Activated CD8-positive, alpha-beta T cell treated with anti-CD3 and anti-CD28 coated beads for 36 hours (primary cell): ENCODE measurements around the gene PKIG. TPM values are rescaled to one million over a fixed set of nuclear protein-coding genes. Genes with fewer than 3 reads are reported as not detected.

Experiments used
- ATAC-seq: fragments of 200-7000 bp; cut with Tn5 transposase; one replicate; pipeline ENCODE4 v1.10.0; 2021; ENCODE audit warnings: mild to moderate bottlenecking, moderate library complexity
- CTCF ChIA-PET: fragments of 350-600 bp; sonication (Branson Sonifier 250); formaldehyde crosslinking; loops from one replicate; lab custom pipeline; 2021; ENCODE audit warnings: antibody characterized with exemption; lab: Charles Lee
- POLR2A ChIA-PET: fragments of 350-600 bp; sonication (Branson Sonifier 250); formaldehyde crosslinking; loops from one replicate; lab custom pipeline; 2021; ENCODE audit warnings: antibody characterized with exemption; lab: Charles Lee
- DNase-seq: peaks from one replicate; pipeline ENCODE4 v3.0.0-alpha.2; 2020
- H3K27ac Mint-ChIP-seq: one replicate; pipeline ENCODE4 v1.8.0; 2021; ENCODE audit warnings: mild to moderate bottlenecking, mixed read lengths
- H3K27me3 Mint-ChIP-seq: one replicate; pipeline ENCODE4 v1.8.0; 2021; ENCODE audit warnings: mixed read lengths
- H3K36me3 Mint-ChIP-seq: one replicate; pipeline ENCODE4 v1.8.0; 2021; ENCODE audit warnings: low read depth, mixed read lengths
- H3K4me1 Mint-ChIP-seq: one replicate; pipeline ENCODE4 v1.8.0; 2021; ENCODE audit warnings: low read depth, mixed read lengths
- H3K4me3 Mint-ChIP-seq: one replicate; pipeline ENCODE4 v1.8.0; 2021; ENCODE audit warnings: mild to moderate bottlenecking, moderate library complexity, mixed read lengths
- H3K9me3 Mint-ChIP-seq: one replicate; pipeline ENCODE4 v1.8.0; 2021; ENCODE audit warnings: mixed read lengths
- intact Hi-C: fragments of 100-400 bp; cut with micrococcal nuclease; formaldehyde crosslinking; loops from one replicate; pipeline ENCODE4 v1.10.0; 2022
- total RNA-seq, 2 experiments: library from RNA; stranded (reverse); gene quantifications; one replicate each; pipeline ENCODE4 v1.2.3, GENCODE V29; 2021
- TF ChIP-seq, protein P1 (sequence below): fragments of 200-600 bp; IDR thresholded peaks from one replicate; pipeline ENCODE4 v1.8.0; 2022; ENCODE audit warnings: antibody characterized with exemption, mild to moderate bottlenecking

The PKIG gene
- total RNA-seq, 2 experiments from 2014 or later, result 4.8 TPM

DNA sequence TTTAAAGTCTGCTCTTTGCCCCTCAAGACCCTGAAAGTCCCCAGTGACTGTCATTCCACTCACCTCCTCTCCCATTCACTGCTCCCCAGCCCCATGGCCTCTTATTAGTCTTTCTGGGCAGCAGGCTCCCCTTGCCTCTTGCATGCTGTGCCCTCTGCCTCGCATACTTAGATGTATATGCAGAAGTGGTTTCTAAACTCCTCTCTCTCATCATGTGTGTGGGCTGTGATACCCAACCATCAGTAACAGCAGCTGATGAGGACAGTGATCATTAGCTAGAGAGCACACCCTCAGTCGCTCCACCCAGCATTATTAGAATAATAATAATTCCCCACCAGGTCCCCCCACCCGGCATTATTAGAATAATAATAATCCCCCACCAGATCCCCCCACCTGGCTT, 14.5 kb downstream of the PKIG start:
- ATAC-seq (no peak), DNase-seq (no peak)
- ChIA-PET CTCF (interaction anchor here (2.0 to 2.6 kb wide), 2 partner anchors 12 to 22 kb away, joined by 7 to 28 read pairs; no protein-coding TSS in a partner anchor), POLR2A (interaction anchor here (1.2 kb wide), 1 partner anchor 21 kb away, joined by 3 read pairs; no protein-coding TSS in a partner anchor)
- H3K4me3 Mint-ChIP-seq, result no peak overlapping the region
- H3K4me1 Mint-ChIP-seq, result peaks cover 15% of the 10 kb centered on the region
- intact Hi-C loops, result no loop called here
- no peaks in the 10 kb centered on the region for H3K27me3 Mint-ChIP-seq
- no peak overlapping the region for H3K27ac Mint-ChIP-seq
- TF ChIP-seq, protein P1, sequence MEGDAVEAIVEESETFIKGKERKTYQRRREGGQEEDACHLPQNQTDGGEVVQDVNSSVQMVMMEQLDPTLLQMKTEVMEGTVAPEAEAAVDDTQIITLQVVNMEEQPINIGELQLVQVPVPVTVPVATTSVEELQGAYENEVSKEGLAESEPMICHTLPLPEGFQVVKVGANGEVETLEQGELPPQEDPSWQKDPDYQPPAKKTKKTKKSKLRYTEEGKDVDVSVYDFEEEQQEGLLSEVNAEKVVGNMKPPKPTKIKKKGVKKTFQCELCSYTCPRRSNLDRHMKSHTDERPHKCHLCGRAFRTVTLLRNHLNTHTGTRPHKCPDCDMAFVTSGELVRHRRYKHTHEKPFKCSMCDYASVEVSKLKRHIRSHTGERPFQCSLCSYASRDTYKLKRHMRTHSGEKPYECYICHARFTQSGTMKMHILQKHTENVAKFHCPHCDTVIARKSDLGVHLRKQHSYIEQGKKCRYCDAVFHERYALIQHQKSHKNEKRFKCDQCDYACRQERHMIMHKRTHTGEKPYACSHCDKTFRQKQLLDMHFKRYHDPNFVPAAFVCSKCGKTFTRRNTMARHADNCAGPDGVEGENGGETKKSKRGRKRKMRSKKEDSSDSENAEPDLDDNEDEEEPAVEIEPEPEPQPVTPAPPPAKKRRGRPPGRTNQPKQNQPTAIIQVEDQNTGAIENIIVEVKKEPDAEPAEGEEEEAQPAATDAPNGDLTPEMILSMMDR, result no peak
- no peaks in the 10 kb centered on the region for H3K9me3 Mint-ChIP-seq
- H3K36me3 Mint-ChIP-seq, result no peaks in the 10 kb centered on the region

DNA sequence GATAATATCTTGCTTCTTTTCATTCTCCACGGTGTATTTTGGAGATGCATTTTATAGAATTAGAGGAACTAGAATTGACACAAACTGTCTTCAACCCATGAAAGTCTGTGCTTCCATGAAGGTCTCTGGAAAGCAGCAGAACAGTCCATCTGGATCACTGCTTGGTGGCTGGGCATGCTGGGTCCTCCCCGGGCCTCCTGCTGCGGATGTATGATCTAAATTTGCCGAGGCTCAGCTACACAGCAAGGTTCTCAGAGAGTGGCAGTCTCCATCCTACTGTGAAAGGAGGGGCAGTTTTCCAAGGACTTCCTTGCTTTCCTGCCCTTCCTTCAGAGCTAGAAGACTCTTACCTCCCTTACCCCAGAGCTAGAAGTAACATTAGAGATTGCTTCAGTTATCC, 15.1 kb downstream of the PKIG start:
- Mint-ChIP-seq H3K27ac (no peak overlapping the region), H3K9me3 (no peaks in the 10 kb centered on the region), H3K27me3 (no peaks in the 10 kb centered on the region), H3K4me3 (no peak overlapping the region), H3K4me1 (peaks cover 15% of the 10 kb centered on the region), H3K36me3 (no peaks in the 10 kb centered on the region)
- ATAC-seq (no peak), DNase-seq (no peak)
- intact Hi-C loops, result no loop called here
- TF ChIP-seq, protein P1, result no peak
- CTCF ChIA-PET, result interaction anchor here (0.9 to 2.6 kb wide), 5 partner anchors 11 to 380 kb away, joined by 3 to 28 read pairs (median 9); no protein-coding TSS in a partner anchor
- POLR2A ChIA-PET, result interaction anchor here (0.6 to 1.2 kb wide), 2 partner anchors 22 to 878 kb away, joined by 3 to 4 read pairs; no protein-coding TSS in a partner anchor

DNA sequence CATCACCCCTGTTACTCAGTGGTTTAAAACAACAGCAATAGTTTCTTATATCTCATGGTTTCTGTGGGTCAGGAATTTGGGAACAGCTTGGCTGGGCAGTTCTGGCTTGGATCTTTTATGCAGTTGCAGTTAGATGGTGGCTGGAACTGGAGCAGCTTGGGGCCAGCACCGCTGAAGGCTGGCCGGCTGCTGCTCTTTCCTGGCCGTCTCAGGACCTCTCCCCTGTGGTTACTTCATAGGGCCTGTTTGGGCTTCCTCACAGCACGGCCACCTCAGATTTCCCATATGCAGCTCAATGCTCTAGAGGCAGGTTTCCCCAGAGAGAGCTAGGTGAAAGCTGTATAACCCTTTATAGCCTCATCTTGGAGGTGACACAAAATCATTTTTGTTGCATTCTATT, 15.6 kb downstream of the PKIG start:
- intact Hi-C loops, result no loop called here
- Mint-ChIP-seq H3K9me3 (no peaks in the 10 kb centered on the region), H3K27ac (peak overlapping the region; percentile 80), H3K4me3 (peak overlapping the region; percentile 66), H3K27me3 (no peaks in the 10 kb centered on the region), H3K4me1 (peaks cover 15% of the 10 kb centered on the region), H3K36me3 (no peaks in the 10 kb centered on the region)
- CTCF ChIA-PET, result interaction anchor here (0.9 to 2.6 kb wide), 6 partner anchors 11 to 381 kb away, joined by 3 to 28 read pairs (median 8); partner anchors contain the start of gene SERINC3
- POLR2A ChIA-PET, result interaction anchor here (0.6 kb wide), 1 partner anchor 879 kb away, joined by 4 read pairs; no protein-coding TSS in a partner anchor
- TF ChIP-seq, protein P1, result no peak
- DNase-seq (no peak), ATAC-seq (no peak)

DNA sequence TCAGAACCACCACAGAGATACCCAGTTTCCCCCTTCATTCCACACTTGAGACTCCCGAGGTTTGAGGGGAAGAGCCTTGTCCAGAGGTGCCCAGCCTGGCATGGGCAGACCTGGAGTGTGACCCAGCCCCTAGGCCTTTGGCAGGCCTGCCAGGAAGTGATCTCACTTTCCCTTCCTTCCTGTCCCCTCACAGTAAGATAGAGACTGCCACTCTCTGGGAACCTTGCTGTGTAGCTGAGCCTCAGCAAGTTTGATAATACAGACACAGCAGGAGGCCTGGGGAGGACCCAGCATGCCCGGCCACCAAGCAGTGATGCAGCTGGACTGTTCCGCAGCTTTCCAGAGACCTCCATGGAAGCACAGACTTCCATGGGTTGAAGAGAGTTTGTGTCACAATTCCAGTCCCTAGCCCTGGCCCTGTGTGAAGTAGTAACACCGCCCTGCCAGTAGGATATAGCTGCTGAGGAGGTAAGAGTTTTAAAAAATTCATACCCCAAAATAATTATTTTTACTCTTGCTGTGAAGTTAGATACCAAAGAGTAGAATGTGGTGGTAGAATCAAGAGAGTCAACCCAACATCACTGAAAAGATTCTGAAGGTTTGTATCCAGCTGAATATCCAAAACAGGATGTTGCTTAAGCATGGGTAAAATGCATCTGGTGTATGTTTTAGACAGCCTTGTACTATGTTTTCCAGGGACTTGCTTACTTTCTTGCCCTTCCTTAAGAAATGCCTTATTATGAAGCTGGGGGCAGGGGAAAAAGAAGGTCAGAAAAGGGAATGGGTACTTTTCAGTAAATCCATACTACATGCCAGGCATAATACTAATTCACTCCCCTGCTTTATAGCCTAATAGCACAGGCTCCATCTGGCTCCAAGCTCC, 16.3 kb downstream of the PKIG start:
- Mint-ChIP-seq H3K27me3 (no peaks in the 10 kb centered on the region), H3K4me3 (peak overlapping the region; percentile 66), H3K4me1 (peaks cover 15% of the 10 kb centered on the region), H3K27ac (peak overlapping the region; percentile 80), H3K9me3 (no peaks in the 10 kb centered on the region), H3K36me3 (no peaks in the 10 kb centered on the region)
- ATAC-seq, result peak; percentile 81
- TF ChIP-seq, protein P1, result peak; percentile 36
- DNase-seq, result peak; percentile 24
- ChIA-PET POLR2A (interaction anchor here (0.6 to 0.7 kb wide), 2 partner anchors 123 to 879 kb away, joined by 3 to 4 read pairs; partner anchors contain the start of gene TTPAL), CTCF (interaction anchor here (0.9 to 2.6 kb wide), 8 partner anchors 10 to 384 kb away, joined by 3 to 28 read pairs (median 5); partner anchors contain the start of genes SERINC3 and TTPAL)
- intact Hi-C loops, result no loop called here
